HL-60 (cell line): ENCODE measurements around the gene RPL3.

ENCODE experiments used
- POLR2AphosphoS5 ChIP-seq: IDR thresholded peaks from 2 replicates; pipeline ENCODE4 v1.6.1; 2012; ENCODE audit warnings: low read depth
- TF ChIP-seq, protein P1 (sequence below): IDR thresholded peaks from one replicate; pipeline ENCODE4 v1.5.1; 2011; ENCODE audit warnings: low read length, control low read depth, inconsistent platforms; ENCODE audit not compliant: insufficient read depth
- TF ChIP-seq, protein P2 (sequence below): IDR thresholded peaks from 2 replicates; pipeline ENCODE4 v1.6.1; 2012; ENCODE audit warnings: low read depth; ENCODE audit not compliant: insufficient replicate concordance

DNA sequence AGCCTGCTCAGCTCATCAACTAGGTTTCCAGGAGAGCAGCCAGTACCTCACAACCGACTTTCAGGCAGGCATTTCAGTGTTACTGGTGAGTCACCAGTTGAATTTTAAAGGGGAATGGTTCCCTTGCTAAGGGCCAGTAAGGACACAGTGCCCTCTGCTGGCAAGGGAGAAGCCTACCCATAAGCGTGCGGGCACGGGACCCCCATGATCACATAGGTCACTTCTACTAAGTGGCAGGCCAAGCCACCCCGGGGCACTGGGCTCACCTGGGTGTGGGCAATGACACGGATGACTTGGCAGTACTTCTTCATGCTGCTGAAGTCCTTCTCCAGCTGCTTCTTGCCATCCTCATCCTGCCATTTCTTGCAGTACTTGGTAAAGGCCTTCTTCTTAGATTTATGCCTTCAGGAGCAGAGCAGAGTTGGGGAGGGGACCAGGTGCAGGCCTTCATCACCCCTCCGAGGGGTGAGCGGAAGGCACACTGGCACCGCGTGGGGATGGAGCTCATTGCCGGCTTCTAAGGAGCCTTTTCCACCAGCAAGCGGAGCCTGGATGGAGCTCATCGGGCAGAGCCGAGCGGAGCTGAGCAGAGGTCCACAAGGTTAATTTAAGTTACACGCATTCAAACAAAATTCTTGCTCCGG is 2.9 kb downstream of the RPL3 start:
- TF ChIP-seq, protein P1, sequence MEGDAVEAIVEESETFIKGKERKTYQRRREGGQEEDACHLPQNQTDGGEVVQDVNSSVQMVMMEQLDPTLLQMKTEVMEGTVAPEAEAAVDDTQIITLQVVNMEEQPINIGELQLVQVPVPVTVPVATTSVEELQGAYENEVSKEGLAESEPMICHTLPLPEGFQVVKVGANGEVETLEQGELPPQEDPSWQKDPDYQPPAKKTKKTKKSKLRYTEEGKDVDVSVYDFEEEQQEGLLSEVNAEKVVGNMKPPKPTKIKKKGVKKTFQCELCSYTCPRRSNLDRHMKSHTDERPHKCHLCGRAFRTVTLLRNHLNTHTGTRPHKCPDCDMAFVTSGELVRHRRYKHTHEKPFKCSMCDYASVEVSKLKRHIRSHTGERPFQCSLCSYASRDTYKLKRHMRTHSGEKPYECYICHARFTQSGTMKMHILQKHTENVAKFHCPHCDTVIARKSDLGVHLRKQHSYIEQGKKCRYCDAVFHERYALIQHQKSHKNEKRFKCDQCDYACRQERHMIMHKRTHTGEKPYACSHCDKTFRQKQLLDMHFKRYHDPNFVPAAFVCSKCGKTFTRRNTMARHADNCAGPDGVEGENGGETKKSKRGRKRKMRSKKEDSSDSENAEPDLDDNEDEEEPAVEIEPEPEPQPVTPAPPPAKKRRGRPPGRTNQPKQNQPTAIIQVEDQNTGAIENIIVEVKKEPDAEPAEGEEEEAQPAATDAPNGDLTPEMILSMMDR = peak; percentile 81
- peak; percentile 46; the same call in 1 of the 2 replicates for TF ChIP-seq POLR2AphosphoS5
- TF ChIP-seq, protein P2, sequence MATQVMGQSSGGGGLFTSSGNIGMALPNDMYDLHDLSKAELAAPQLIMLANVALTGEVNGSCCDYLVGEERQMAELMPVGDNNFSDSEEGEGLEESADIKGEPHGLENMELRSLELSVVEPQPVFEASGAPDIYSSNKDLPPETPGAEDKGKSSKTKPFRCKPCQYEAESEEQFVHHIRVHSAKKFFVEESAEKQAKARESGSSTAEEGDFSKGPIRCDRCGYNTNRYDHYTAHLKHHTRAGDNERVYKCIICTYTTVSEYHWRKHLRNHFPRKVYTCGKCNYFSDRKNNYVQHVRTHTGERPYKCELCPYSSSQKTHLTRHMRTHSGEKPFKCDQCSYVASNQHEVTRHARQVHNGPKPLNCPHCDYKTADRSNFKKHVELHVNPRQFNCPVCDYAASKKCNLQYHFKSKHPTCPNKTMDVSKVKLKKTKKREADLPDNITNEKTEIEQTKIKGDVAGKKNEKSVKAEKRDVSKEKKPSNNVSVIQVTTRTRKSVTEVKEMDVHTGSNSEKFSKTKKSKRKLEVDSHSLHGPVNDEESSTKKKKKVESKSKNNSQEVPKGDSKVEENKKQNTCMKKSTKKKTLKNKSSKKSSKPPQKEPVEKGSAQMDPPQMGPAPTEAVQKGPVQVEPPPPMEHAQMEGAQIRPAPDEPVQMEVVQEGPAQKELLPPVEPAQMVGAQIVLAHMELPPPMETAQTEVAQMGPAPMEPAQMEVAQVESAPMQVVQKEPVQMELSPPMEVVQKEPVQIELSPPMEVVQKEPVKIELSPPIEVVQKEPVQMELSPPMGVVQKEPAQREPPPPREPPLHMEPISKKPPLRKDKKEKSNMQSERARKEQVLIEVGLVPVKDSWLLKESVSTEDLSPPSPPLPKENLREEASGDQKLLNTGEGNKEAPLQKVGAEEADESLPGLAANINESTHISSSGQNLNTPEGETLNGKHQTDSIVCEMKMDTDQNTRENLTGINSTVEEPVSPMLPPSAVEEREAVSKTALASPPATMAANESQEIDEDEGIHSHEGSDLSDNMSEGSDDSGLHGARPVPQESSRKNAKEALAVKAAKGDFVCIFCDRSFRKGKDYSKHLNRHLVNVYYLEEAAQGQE = no peak
